OCI-LY7 (cell line): ENCODE results near the gene MACROD2.

ENCODE experiments used
- CTCF ChIP-seq: fragments of 200-600 bp; sonication (generic); conservative IDR thresholded peaks from 2 replicates; pipeline ENCODE4 v1.5.1; 2014; ENCODE audit warnings: mild to moderate bottlenecking, antibody characterized with exemption, low read length, moderate library complexity, mixed read lengths
- EZH2phosphoT487 ChIP-seq: fragments of 200-600 bp; sonication (generic); IDR thresholded peaks from 2 replicates; pipeline ENCODE4 v1.6.1; 2018; ENCODE audit warnings: low read depth, borderline replicate concordance, mild to moderate bottlenecking, mixed run types, antibody characterized with exemption, low read length, moderate library complexity, mixed read lengths

- peak; percentile 28; the same call in 1 of the 2 replicates for TF ChIP-seq CTCF
- TF ChIP-seq EZH2phosphoT487, result no peak
Observed at GRCh38 chr20:14334306-14334930, 339.1 kb downstream of the MACROD2 start.
